CD8-positive, alpha-beta memory T cell (primary cell): Measurements from ENCODE around the gene NTM. TPM values are rescaled to one million over a fixed set of nuclear protein-coding genes. Genes with fewer than 3 reads are reported as not detected.

Experiments
- CTCF ChIA-PET: fragments of 350-600 bp; sonication (Branson Sonifier 250); formaldehyde crosslinking; loops from one replicate; lab custom pipeline; 2021; ENCODE audit warnings: antibody characterized with exemption; lab: Charles Lee
- POLR2A ChIA-PET: fragments of 350-600 bp; sonication (Branson Sonifier 250); formaldehyde crosslinking; loops from one replicate; lab custom pipeline; 2021; ENCODE audit warnings: antibody characterized with exemption; lab: Charles Lee
- DNase-seq, 5 donors: peaks; one replicate each; pipeline versions ENCODE4 v3.0.0 to v3.0.0-alpha.2; 2020 to 2022; ENCODE audit warnings: mixed read lengths in 1 of 5
- H3K27ac ChIP-seq: one replicate; pipeline ENCODE4 v1.7.0; 2013; ENCODE audit warnings: low read depth, mild to moderate bottlenecking, low read length, moderate library complexity
- H3K27me3 ChIP-seq: 2 replicates; pipeline ENCODE4 v1.7.0; 2013; ENCODE audit warnings: low read length, mild to moderate bottlenecking; ENCODE audit not compliant: insufficient read depth, poor library complexity, severe bottlenecking
- H3K36me3 ChIP-seq: 2 replicates; pipeline ENCODE4 v1.7.0; 2013; ENCODE audit warnings: mild to moderate bottlenecking, low read length, moderate library complexity; ENCODE audit not compliant: insufficient read depth
- H3K4me1 ChIP-seq: 2 replicates; pipeline ENCODE4 v1.7.0; 2013; ENCODE audit warnings: mild to moderate bottlenecking, low read length, moderate library complexity; ENCODE audit not compliant: insufficient read depth
- H3K4me3 ChIP-seq: 2 replicates; pipeline ENCODE4 v1.7.0; 2013; ENCODE audit warnings: mild to moderate bottlenecking, low read length
- H3K9me3 ChIP-seq: 2 replicates; pipeline ENCODE4 v1.7.0; 2013; ENCODE audit warnings: mild to moderate bottlenecking, low read length
- H3K27ac Mint-ChIP-seq, 8 donors: one replicate each; pipeline ENCODE4 v1.8.0; 2020 to 2021; ENCODE audit warnings: mixed read lengths in 8 of 8, mild to moderate bottlenecking in 6 of 8, inconsistent platforms in 3 of 8, moderate library complexity in 3 of 8
- H3K27me3 Mint-ChIP-seq, 2 donors: one replicate each; pipeline ENCODE4 v1.8.0; 2020 to 2021; ENCODE audit warnings: mixed read lengths in 2 of 2, mild to moderate bottlenecking in 1 of 2, moderate library complexity in 1 of 2
- H3K36me3 Mint-ChIP-seq, 3 donors: one replicate each; pipeline ENCODE4 v1.8.0; 2020 to 2021; ENCODE audit warnings: mixed read lengths in 3 of 3, inconsistent platforms in 1 of 3, mild to moderate bottlenecking in 1 of 3
- H3K4me1 Mint-ChIP-seq, 3 donors: one replicate each; pipeline ENCODE4 v1.8.0; 2020 to 2021; ENCODE audit warnings: mixed read lengths in 3 of 3, inconsistent platforms in 1 of 3, mild to moderate bottlenecking in 1 of 3
- H3K4me3 Mint-ChIP-seq, 7 donors: one replicate each; pipeline ENCODE4 v1.8.0; 2020 to 2021; ENCODE audit warnings: mixed read lengths in 7 of 7, mild to moderate bottlenecking in 6 of 7, moderate library complexity in 4 of 7, inconsistent platforms in 2 of 7
- H3K9me3 Mint-ChIP-seq, 5 donors: one replicate each; pipeline ENCODE4 v1.8.0; 2020 to 2022; ENCODE audit warnings: mixed read lengths in 5 of 5, mild to moderate bottlenecking in 3 of 5, moderate library complexity in 2 of 5, inconsistent platforms in 1 of 5
- polyA plus RNA-seq: library from polyadenylated mRNA; unstranded; fragments of 300-500 nt; fragmentation: Illumina TruSeq; gene quantifications from one replicate; pipeline ENCODE4 v1.2.3, GENCODE V29; 2021
- total RNA-seq, 2 experiments: library from RNA; stranded (reverse); gene quantifications; one replicate each; pipeline ENCODE4 v1.2.3, GENCODE V29; 2021

The NTM gene
- total and polyA plus RNA-seq, 3 experiments from 2014 or later: not detected

- DNase-seq: no peak
- Mint-ChIP-seq H3K27ac (no peak overlapping the region), H3K4me3 (no peak overlapping the region), H3K9me3 (peaks cover 0 to 6% (median 0%) of the 10 kb centered on the region in 5 donors), H3K27me3 (peaks cover 4 to 31% of the 10 kb centered on the region in 2 donors), H3K36me3 (no peaks in the 10 kb centered on the region), H3K4me1 (peaks cover 3 to 7% (median 3%) of the 10 kb centered on the region in 3 donors)
- POLR2A ChIA-PET: no interaction called here
- Histone ChIP-seq H3K4me1 (no peaks in the 10 kb centered on the region), H3K9me3 (no peaks in the 10 kb centered on the region), H3K27ac (no peak overlapping the region), H3K4me3 (no peak overlapping the region), H3K36me3 (no peaks in the 10 kb centered on the region), H3K27me3 (no peaks in the 10 kb centered on the region)
- CTCF ChIA-PET: no interaction called here
Measured at GRCh38 chr11:131695889-131696429, 325.5 kb downstream of the NTM start.

GRCh38 chr11:131696690-131697089 is 326.3 kb downstream of the NTM start:
- Mint-ChIP-seq H3K27ac (no peak overlapping the region), H3K36me3 (no peaks in the 10 kb centered on the region), H3K4me1 (peaks cover 3 to 7% (median 3%) of the 10 kb centered on the region in 3 donors), H3K9me3 (peaks cover 0 to 6% (median 0%) of the 10 kb centered on the region in 5 donors), H3K27me3 (peaks cover 4 to 31% of the 10 kb centered on the region in 2 donors), H3K4me3 (no peak overlapping the region)
- POLR2A ChIA-PET: no interaction called here
- Histone ChIP-seq H3K4me1 (no peaks in the 10 kb centered on the region), H3K9me3 (no peaks in the 10 kb centered on the region), H3K36me3 (no peaks in the 10 kb centered on the region), H3K27me3 (no peaks in the 10 kb centered on the region), H3K4me3 (no peak overlapping the region), H3K27ac (no peak overlapping the region)
- no peak for DNase-seq
- CTCF ChIA-PET: no interaction called here

- CTCF ChIA-PET: no interaction called here
- Histone ChIP-seq H3K27me3 (no peaks in the 10 kb centered on the region), H3K9me3 (no peaks in the 10 kb centered on the region), H3K4me3 (no peak overlapping the region), H3K36me3 (no peaks in the 10 kb centered on the region), H3K4me1 (no peaks in the 10 kb centered on the region), H3K27ac (no peak overlapping the region)
- no peaks in the 10 kb centered on the region for H3K36me3 Mint-ChIP-seq
- H3K27ac Mint-ChIP-seq: peak overlapping the region in 1 of 8 donors; percentile 23
- POLR2A ChIA-PET: no interaction called here
- H3K4me3 Mint-ChIP-seq: no peak overlapping the region
- peaks cover 2 to 4% of the 10 kb centered on the region in 2 donors for H3K27me3 Mint-ChIP-seq
- H3K9me3 Mint-ChIP-seq: peaks cover 8 to 30% (median 10%) of the 10 kb centered on the region in 5 donors
- no peak for DNase-seq
- no peaks in the 10 kb centered on the region for H3K4me1 Mint-ChIP-seq
Measured at GRCh38 chr11:131703311-131703710, 332.9 kb downstream of the NTM start.

GRCh38 chr11:131704682-131705081 is 334.3 kb downstream of the NTM start:
- H3K4me1 ChIP-seq: no peaks in the 10 kb centered on the region
- H3K27ac ChIP-seq: no peak overlapping the region
- Mint-ChIP-seq H3K27ac (no peak overlapping the region), H3K4me3 (no peak overlapping the region), H3K27me3 (peaks cover 4% of the 10 kb centered on the region in 2 donors), H3K36me3 (no peaks in the 10 kb centered on the region), H3K9me3 (peaks cover 10 to 30% (median 15%) of the 10 kb centered on the region in 5 donors), H3K4me1 (no peaks in the 10 kb centered on the region)
- no peaks in the 10 kb centered on the region for H3K27me3 ChIP-seq
- H3K4me3 ChIP-seq: no peak overlapping the region
- no peaks in the 10 kb centered on the region for H3K36me3 ChIP-seq
- ChIA-PET CTCF (no interaction called here), POLR2A (no interaction called here)
- DNase-seq: no peak
- no peaks in the 10 kb centered on the region for H3K9me3 ChIP-seq

- CTCF ChIA-PET: no interaction called here
- Histone ChIP-seq H3K4me3 (no peak overlapping the region), H3K27me3 (no peaks in the 10 kb centered on the region), H3K27ac (no peak overlapping the region), H3K9me3 (no peaks in the 10 kb centered on the region), H3K4me1 (no peaks in the 10 kb centered on the region), H3K36me3 (no peaks in the 10 kb centered on the region)
- POLR2A ChIA-PET: no interaction called here
- no peaks in the 10 kb centered on the region for H3K36me3 Mint-ChIP-seq
- peaks cover 6 to 22% (median 11%) of the 10 kb centered on the region in 5 donors for H3K9me3 Mint-ChIP-seq
- no peaks in the 10 kb centered on the region for H3K4me1 Mint-ChIP-seq
- H3K27ac Mint-ChIP-seq: no peak overlapping the region
- H3K27me3 Mint-ChIP-seq: peaks cover 0 to 4% of the 10 kb centered on the region in 2 donors
- DNase-seq: no peak
- no peak overlapping the region for H3K4me3 Mint-ChIP-seq
Measured at GRCh38 chr11:131710511-131710910, 340.1 kb downstream of the NTM start.

- H3K36me3 ChIP-seq: no peaks in the 10 kb centered on the region
- no peak overlapping the region for H3K4me3 Mint-ChIP-seq
- no peak overlapping the region for H3K27ac Mint-ChIP-seq
- H3K4me1 Mint-ChIP-seq: no peaks in the 10 kb centered on the region
- ChIA-PET POLR2A (no interaction called here), CTCF (no interaction called here)
- H3K27me3 ChIP-seq: no peaks in the 10 kb centered on the region
- H3K36me3 Mint-ChIP-seq: no peaks in the 10 kb centered on the region
- no peak overlapping the region for H3K27ac ChIP-seq
- peaks cover 0 to 4% of the 10 kb centered on the region in 2 donors for H3K27me3 Mint-ChIP-seq
- no peaks in the 10 kb centered on the region for H3K9me3 ChIP-seq
- no peaks in the 10 kb centered on the region for H3K4me1 ChIP-seq
- no peak for DNase-seq
- no peak overlapping the region for H3K4me3 ChIP-seq
- peaks cover 6 to 19% (median 9%) of the 10 kb centered on the region in 5 donors for H3K9me3 Mint-ChIP-seq
Measured at GRCh38 chr11:131712897-131713296, 342.5 kb downstream of the NTM start.

- Histone ChIP-seq H3K4me3 (no peak overlapping the region), H3K36me3 (no peaks in the 10 kb centered on the region), H3K27ac (no peak overlapping the region), H3K9me3 (no peaks in the 10 kb centered on the region), H3K27me3 (no peaks in the 10 kb centered on the region), H3K4me1 (no peaks in the 10 kb centered on the region)
- no peaks in the 10 kb centered on the region for H3K4me1 Mint-ChIP-seq
- H3K27ac Mint-ChIP-seq: no peak overlapping the region
- no peak overlapping the region for H3K4me3 Mint-ChIP-seq
- CTCF ChIA-PET: no interaction called here
- peaks cover 0 to 4% of the 10 kb centered on the region in 2 donors for H3K27me3 Mint-ChIP-seq
- H3K36me3 Mint-ChIP-seq: no peaks in the 10 kb centered on the region
- POLR2A ChIA-PET: no interaction called here
- peaks cover 6 to 19% (median 9%) of the 10 kb centered on the region in 5 donors for H3K9me3 Mint-ChIP-seq
- no peak for DNase-seq
Measured at GRCh38 chr11:131713529-131714134, 343.2 kb downstream of the NTM start.

GRCh38 chr11:131717616-131718015 is 347.2 kb downstream of the NTM start:
- Mint-ChIP-seq H3K27ac (no peak overlapping the region), H3K27me3 (peaks cover 0 to 1% of the 10 kb centered on the region in 2 donors), H3K4me3 (no peak overlapping the region), H3K36me3 (no peaks in the 10 kb centered on the region), H3K9me3 (peaks cover 2 to 9% (median 3%) of the 10 kb centered on the region in 5 donors), H3K4me1 (no peaks in the 10 kb centered on the region)
- H3K4me3 ChIP-seq: no peak overlapping the region
- no peak overlapping the region for H3K27ac ChIP-seq
- ChIA-PET POLR2A (no interaction called here), CTCF (no interaction called here)
- H3K4me1 ChIP-seq: no peaks in the 10 kb centered on the region
- no peaks in the 10 kb centered on the region for H3K9me3 ChIP-seq
- no peak for DNase-seq
- no peaks in the 10 kb centered on the region for H3K36me3 ChIP-seq
- H3K27me3 ChIP-seq: no peaks in the 10 kb centered on the region
